HepG2 (cell line): ENCODE measurements around the gene BYSL. TPM values are rescaled to one million over a fixed set of nuclear protein-coding genes. Genes with fewer than 3 reads are reported as not detected.

Source experiments
- AGO2 ChIP-seq: fragments of 200-400 bp; formaldehyde crosslinking; optimal IDR thresholded peaks from 2 replicates; pipeline ENCODE3; 2017; ENCODE audit warnings: mild to moderate bottlenecking, low read depth, low read length, moderate library complexity
- ELF4 ChIP-seq: sonication (generic); formaldehyde crosslinking; IDR thresholded peaks from 2 replicates; pipeline ENCODE4 v1.5.0; 2020; ENCODE audit warnings: missing genetic modification reagents, mild to moderate bottlenecking, moderate library complexity, borderline replicate concordance
- IKZF4 ChIP-seq: sonication (generic); formaldehyde crosslinking; IDR thresholded peaks from 2 replicates; pipeline ENCODE4 v1.5.1; 2020; ENCODE audit warnings: borderline replicate concordance, mild to moderate bottlenecking, low read depth, missing genetic modification reagents; ENCODE audit errors: not compliant biosample characterization
- polyA plus RNA-seq, 8 experiments: library from polyadenylated mRNA; depleted of rRNA in 3 of 8; stranded (reverse) in 7 of 8; unstranded in 1 of 8; fragments of >200 nt; fragmentation: Illumina TruSeq in 4 of 8; extraction: Trizol in 4 of 8; gene quantifications; 2 replicates each; pipeline versions ENCODE4 v1.2.1 to v1.2.3, GENCODE V29; 2011 to 2016; ENCODE audit warnings: low read depth in 4 of 8, missing spikeins in 1 of 8, mixed read lengths in 1 of 8; ENCODE audit not compliant: insufficient read depth in 1 of 8
- total RNA-seq, 5 experiments: library from RNA; depleted of rRNA; stranded (reverse); fragments of >200 nt; fragmentation: Illumina TruSeq; extraction: Trizol; gene quantifications; 2 replicates each; pipeline ENCODE4 v1.2.3, GENCODE V29; 2016; ENCODE audit warnings: low read depth in 1 of 5
- TF ChIP-seq, protein P1 (sequence below): IDR thresholded peaks from 2 replicates; pipeline ENCODE4 v1.6.1; 2016; ENCODE audit warnings: low read depth, missing genetic modification reagents, missing compliant biosample characterization
- TF ChIP-seq, protein P2 (sequence below): sonication (generic); formaldehyde crosslinking; IDR thresholded peaks from 2 replicates; pipeline ENCODE4 v1.4.0; 2020; ENCODE audit warnings: missing genetic modification reagents, mild to moderate bottlenecking, borderline replicate concordance

BYSL gene
- total and polyA plus RNA-seq, 2 of the 13 experiments (the other 11 are each of a cell fraction or from before 2014, with no cell fraction given), result 27.9 to 28.6 TPM

DNA sequence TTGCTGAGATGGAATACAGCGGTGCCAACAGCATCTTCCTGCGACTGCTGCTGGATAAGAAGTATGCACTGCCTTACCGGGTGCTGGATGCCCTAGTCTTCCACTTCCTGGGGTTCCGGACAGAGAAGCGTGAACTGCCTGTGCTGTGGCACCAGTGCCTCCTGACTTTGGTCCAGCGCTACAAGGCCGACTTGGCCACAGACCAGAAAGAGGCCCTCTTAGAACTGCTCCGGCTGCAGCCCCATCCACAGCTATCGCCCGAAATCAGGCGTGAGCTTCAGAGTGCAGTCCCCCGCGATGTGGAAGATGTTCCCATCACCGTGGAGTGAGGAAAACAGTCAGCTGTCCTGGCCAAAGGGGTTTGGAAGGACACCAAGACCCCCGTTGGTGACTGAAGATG, 11.1 kb downstream of the BYSL start (continued):
- TF ChIP-seq, protein P1, sequence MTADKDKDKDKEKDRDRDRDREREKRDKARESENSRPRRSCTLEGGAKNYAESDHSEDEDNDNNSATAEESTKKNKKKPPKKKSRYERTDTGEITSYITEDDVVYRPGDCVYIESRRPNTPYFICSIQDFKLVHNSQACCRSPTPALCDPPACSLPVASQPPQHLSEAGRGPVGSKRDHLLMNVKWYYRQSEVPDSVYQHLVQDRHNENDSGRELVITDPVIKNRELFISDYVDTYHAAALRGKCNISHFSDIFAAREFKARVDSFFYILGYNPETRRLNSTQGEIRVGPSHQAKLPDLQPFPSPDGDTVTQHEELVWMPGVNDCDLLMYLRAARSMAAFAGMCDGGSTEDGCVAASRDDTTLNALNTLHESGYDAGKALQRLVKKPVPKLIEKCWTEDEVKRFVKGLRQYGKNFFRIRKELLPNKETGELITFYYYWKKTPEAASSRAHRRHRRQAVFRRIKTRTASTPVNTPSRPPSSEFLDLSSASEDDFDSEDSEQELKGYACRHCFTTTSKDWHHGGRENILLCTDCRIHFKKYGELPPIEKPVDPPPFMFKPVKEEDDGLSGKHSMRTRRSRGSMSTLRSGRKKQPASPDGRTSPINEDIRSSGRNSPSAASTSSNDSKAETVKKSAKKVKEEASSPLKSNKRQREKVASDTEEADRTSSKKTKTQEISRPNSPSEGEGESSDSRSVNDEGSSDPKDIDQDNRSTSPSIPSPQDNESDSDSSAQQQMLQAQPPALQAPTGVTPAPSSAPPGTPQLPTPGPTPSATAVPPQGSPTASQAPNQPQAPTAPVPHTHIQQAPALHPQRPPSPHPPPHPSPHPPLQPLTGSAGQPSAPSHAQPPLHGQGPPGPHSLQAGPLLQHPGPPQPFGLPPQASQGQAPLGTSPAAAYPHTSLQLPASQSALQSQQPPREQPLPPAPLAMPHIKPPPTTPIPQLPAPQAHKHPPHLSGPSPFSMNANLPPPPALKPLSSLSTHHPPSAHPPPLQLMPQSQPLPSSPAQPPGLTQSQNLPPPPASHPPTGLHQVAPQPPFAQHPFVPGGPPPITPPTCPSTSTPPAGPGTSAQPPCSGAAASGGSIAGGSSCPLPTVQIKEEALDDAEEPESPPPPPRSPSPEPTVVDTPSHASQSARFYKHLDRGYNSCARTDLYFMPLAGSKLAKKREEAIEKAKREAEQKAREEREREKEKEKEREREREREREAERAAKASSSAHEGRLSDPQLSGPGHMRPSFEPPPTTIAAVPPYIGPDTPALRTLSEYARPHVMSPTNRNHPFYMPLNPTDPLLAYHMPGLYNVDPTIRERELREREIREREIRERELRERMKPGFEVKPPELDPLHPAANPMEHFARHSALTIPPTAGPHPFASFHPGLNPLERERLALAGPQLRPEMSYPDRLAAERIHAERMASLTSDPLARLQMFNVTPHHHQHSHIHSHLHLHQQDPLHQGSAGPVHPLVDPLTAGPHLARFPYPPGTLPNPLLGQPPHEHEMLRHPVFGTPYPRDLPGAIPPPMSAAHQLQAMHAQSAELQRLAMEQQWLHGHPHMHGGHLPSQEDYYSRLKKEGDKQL (CRISPR knock-in tag), result no peak
- TF ChIP-seq IKZF4 (CRISPR knock-in tag) (no peak), AGO2 (peak; percentile 64), ELF4 (no peak)
- TF ChIP-seq, protein P2, sequence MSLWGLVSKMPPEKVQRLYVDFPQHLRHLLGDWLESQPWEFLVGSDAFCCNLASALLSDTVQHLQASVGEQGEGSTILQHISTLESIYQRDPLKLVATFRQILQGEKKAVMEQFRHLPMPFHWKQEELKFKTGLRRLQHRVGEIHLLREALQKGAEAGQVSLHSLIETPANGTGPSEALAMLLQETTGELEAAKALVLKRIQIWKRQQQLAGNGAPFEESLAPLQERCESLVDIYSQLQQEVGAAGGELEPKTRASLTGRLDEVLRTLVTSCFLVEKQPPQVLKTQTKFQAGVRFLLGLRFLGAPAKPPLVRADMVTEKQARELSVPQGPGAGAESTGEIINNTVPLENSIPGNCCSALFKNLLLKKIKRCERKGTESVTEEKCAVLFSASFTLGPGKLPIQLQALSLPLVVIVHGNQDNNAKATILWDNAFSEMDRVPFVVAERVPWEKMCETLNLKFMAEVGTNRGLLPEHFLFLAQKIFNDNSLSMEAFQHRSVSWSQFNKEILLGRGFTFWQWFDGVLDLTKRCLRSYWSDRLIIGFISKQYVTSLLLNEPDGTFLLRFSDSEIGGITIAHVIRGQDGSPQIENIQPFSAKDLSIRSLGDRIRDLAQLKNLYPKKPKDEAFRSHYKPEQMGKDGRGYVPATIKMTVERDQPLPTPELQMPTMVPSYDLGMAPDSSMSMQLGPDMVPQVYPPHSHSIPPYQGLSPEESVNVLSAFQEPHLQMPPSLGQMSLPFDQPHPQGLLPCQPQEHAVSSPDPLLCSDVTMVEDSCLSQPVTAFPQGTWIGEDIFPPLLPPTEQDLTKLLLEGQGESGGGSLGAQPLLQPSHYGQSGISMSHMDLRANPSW, result no peak
